Neuronal stem cell (in vitro differentiated cells): Measurements from ENCODE around the gene TFEB.

Source experiments
- DNase-seq: peaks from one replicate; pipeline ENCODE4 v3.0.0-alpha.2; 2013; ENCODE audit warnings: low spot score
- H2AFZ ChIP-seq: one replicate; pipeline ENCODE4 v1.6.1; 2013; ENCODE audit warnings: mild to moderate bottlenecking, low read length, inconsistent platforms
- H2AK5ac ChIP-seq: 2 replicates; pipeline ENCODE4 v1.6.1; 2013; ENCODE audit warnings: low read depth, mild to moderate bottlenecking, inconsistent platforms, low read length, moderate library complexity, mixed read lengths
- H2BK120ac ChIP-seq: 2 replicates; pipeline ENCODE4 v1.6.1; 2013; ENCODE audit warnings: low read depth, mild to moderate bottlenecking, inconsistent platforms, low read length, moderate library complexity, mixed read lengths
- H2BK12ac ChIP-seq: one replicate; pipeline ENCODE4 v1.6.1; 2013; ENCODE audit warnings: low read length, inconsistent platforms
- H2BK15ac ChIP-seq: 2 replicates; pipeline ENCODE4 v1.6.1; 2013; ENCODE audit warnings: mild to moderate bottlenecking, low read length, inconsistent platforms, mixed read lengths
- H2BK5ac ChIP-seq: one replicate; pipeline ENCODE4 v1.6.1; 2013; ENCODE audit warnings: inconsistent platforms, mild to moderate bottlenecking, low read length, moderate library complexity
- H3K14ac ChIP-seq: one replicate; pipeline ENCODE4 v1.6.1; 2013; ENCODE audit warnings: low read length, inconsistent platforms
- H3K18ac ChIP-seq: 2 replicates; pipeline ENCODE4 v1.6.1; 2013; ENCODE audit warnings: low read length, inconsistent platforms
- H3K23ac ChIP-seq: 2 replicates; pipeline ENCODE4 v1.6.1; 2013; ENCODE audit warnings: low read depth, mild to moderate bottlenecking, mixed read lengths, low read length, inconsistent platforms; ENCODE audit not compliant: poor library complexity
- H3K27ac ChIP-seq: replicated peaks from 3 replicates; pipeline ENCODE4 v1.5.1; 2013; ENCODE audit warnings: low read length, inconsistent platforms
- H3K27me3 ChIP-seq, 3 experiments: 2 replicates each; pipeline ENCODE4 v1.6.1; 2013; ENCODE audit warnings: low read length in 3 of 3, mild to moderate bottlenecking in 2 of 3, inconsistent platforms in 1 of 3, low read depth in 1 of 3, mixed read lengths in 1 of 3, moderate library complexity in 1 of 3; ENCODE audit not compliant: control insufficient read depth in 3 of 3, insufficient read depth in 3 of 3
- H3K36me3 ChIP-seq, 2 donors: replicated peaks in 1 of 2; 2 replicates each; pipeline ENCODE4 v1.6.1; 2013; ENCODE audit warnings: low read length in 2 of 2; ENCODE audit not compliant: control insufficient read depth in 2 of 2, insufficient read depth in 2 of 2
- H3K4ac ChIP-seq: 2 replicates; pipeline ENCODE4 v1.6.1; 2013; ENCODE audit warnings: inconsistent platforms, mild to moderate bottlenecking, low read length, moderate library complexity
- H3K4me1 ChIP-seq, 2 donors: 1 replicate in 1 of 2; 2 replicates in 1 of 2; pipeline ENCODE4 v1.6.1; 2013; ENCODE audit warnings: low read length in 2 of 2, low read depth in 1 of 2; ENCODE audit not compliant: control insufficient read depth in 2 of 2, insufficient read depth in 1 of 2
- H3K4me2 ChIP-seq: one replicate; pipeline ENCODE4 v1.6.1; 2013; ENCODE audit warnings: mild to moderate bottlenecking, low read length, inconsistent platforms; ENCODE audit not compliant: insufficient read depth, poor library complexity, severe bottlenecking
- H3K4me3 ChIP-seq, 2 donors: 2 replicates each; pipeline ENCODE4 v1.5.1; 2013; ENCODE audit warnings: low read length in 2 of 2, mild to moderate bottlenecking in 2 of 2, inconsistent platforms in 1 of 2, moderate library complexity in 1 of 2
- H3K79me1 ChIP-seq: one replicate; pipeline ENCODE4 v1.6.1; 2013; ENCODE audit warnings: low read depth, mild to moderate bottlenecking, inconsistent platforms, low read length, moderate library complexity
- H3K9ac ChIP-seq: one replicate; pipeline ENCODE4 v1.6.1; 2013; ENCODE audit warnings: mild to moderate bottlenecking, low read depth, low read length, inconsistent platforms; ENCODE audit not compliant: poor library complexity
- H3K9me3 ChIP-seq, 2 donors: replicated peaks in 1 of 2; 2 replicates each; pipeline versions ENCODE3 to v1.6.1; 2013; ENCODE audit warnings: low read length in 2 of 2, mild to moderate bottlenecking in 2 of 2, inconsistent platforms in 1 of 2, low read depth in 1 of 2, mixed read lengths in 1 of 2, moderate library complexity in 1 of 2; ENCODE audit not compliant: control insufficient read depth in 2 of 2, insufficient read depth in 1 of 2
- H4K8ac ChIP-seq: one replicate; pipeline ENCODE4 v1.6.1; 2013; ENCODE audit warnings: low read depth, mild to moderate bottlenecking, inconsistent platforms, low read length, moderate library complexity
- H4K91ac ChIP-seq: one replicate; pipeline ENCODE4 v1.6.1; 2013; ENCODE audit warnings: low read length, low read depth, mild to moderate bottlenecking, inconsistent platforms; ENCODE audit not compliant: poor library complexity
- WGBS, 2 donors: extraction: QIAGEN DNeasy Blood & Tissue Kit; methylation state at CpG; one replicate each; pipeline ENCODE4 v1.1.7; 2013; ENCODE audit warnings: missing lambda C conversion rate in 2 of 2, mixed read lengths in 1 of 2; ENCODE audit not compliant: insufficient read length in 2 of 2, insufficient replicate concordance in 1 of 2; ENCODE audit errors: extremely low coverage in 2 of 2; 5-methylcytosine and 5-hydroxymethylcytosine counted together

The TFEB gene

GRCh38 chr6:41736186-41736733 is 852 bp upstream of the TFEB start:
- Histone ChIP-seq H3K79me1 (no peaks in the 10 kb centered on the region), H2BK120ac (no peak overlapping the region), H4K91ac (no peak overlapping the region), H3K36me3 (no peaks in the 10 kb centered on the region), H3K9me3 (no peaks in the 10 kb centered on the region), H3K4me2 (peak overlapping the region; percentile 94), H2AK5ac (peak overlapping the region; percentile 51), H2AFZ (peak overlapping the region; percentile 90), H3K27ac (peak overlapping the region; percentile 39), H4K8ac (no peak overlapping the region), H3K23ac (no peak overlapping the region), H2BK15ac (no peak overlapping the region), H2BK12ac (no peak overlapping the region), H3K27me3 (peaks cover 0 to 39% (median 24%) of the 10 kb centered on the region in 3 experiments), H3K4ac (no peak overlapping the region), H3K18ac (peak overlapping the region; percentile 55), H2BK5ac (peak overlapping the region; percentile 62), H3K14ac (no peak overlapping the region), H3K4me1 (peaks cover 11 to 23% of the 10 kb centered on the region in 2 donors), H3K4me3 (no peak overlapping the region), H3K9ac (no peak overlapping the region)
- no CpG with 5 or more reads among the region's 6 CpGs for WGBS, 2 donors
- no peak for DNase-seq

- Histone ChIP-seq H3K9ac (peak overlapping the region; percentile 71), H3K14ac (no peak overlapping the region), H3K23ac (peak overlapping the region; percentile 62), H2BK15ac (no peak overlapping the region), H3K4me3 (peak overlapping the region; percentile 51 to 83), H3K4me2 (peak overlapping the region; percentile 94), H2AK5ac (no peak overlapping the region), H3K9me3 (no peaks in the 10 kb centered on the region), H3K27me3 (peaks cover 0 to 44% (median 24%) of the 10 kb centered on the region in 3 experiments), H2BK12ac (no peak overlapping the region), H3K36me3 (no peaks in the 10 kb centered on the region), H2BK5ac (no peak overlapping the region), H2BK120ac (no peak overlapping the region), H3K18ac (peak overlapping the region; percentile 77), H3K27ac (no peak overlapping the region), H4K8ac (no peak overlapping the region), H3K4me1 (peaks cover 11 to 23% of the 10 kb centered on the region in 2 donors), H2AFZ (peak overlapping the region; percentile 97), H3K79me1 (no peaks in the 10 kb centered on the region), H4K91ac (no peak overlapping the region), H3K4ac (no peak overlapping the region)
- DNase-seq: peak; percentile 39
- WGBS, 2 donors: no CpG with 5 or more reads among the region's 76 CpGs
Observed at GRCh38 chr6:41734666-41735426, 562 bp downstream of the TFEB start.

- peak; percentile 69 for DNase-seq
Observed at GRCh38 chr6:41733707-41734665, 1.4 kb downstream of the TFEB start.

More at GRCh38 chr6:41733707-41734665, 1.4 kb downstream of the TFEB start:
- Histone ChIP-seq H2BK12ac (no peak overlapping the region), H3K23ac (peak overlapping the region; percentile 37), H3K36me3 (no peaks in the 10 kb centered on the region), H2BK15ac (peak overlapping the region; percentile 25), H3K4me1 (peaks cover 11 to 19% of the 10 kb centered on the region in 2 donors), H2AFZ (peak overlapping the region; percentile 97), H3K27me3 (peaks cover 0 to 50% (median 24%) of the 10 kb centered on the region in 3 experiments), H3K9ac (peak overlapping the region; percentile 82), H3K4me3 (peak overlapping the region; percentile 51 to 83), H3K27ac (no peak overlapping the region), H3K4me2 (peak overlapping the region; percentile 94), H3K9me3 (no peaks in the 10 kb centered on the region), H4K8ac (no peak overlapping the region), H3K4ac (no peak overlapping the region), H3K79me1 (no peaks in the 10 kb centered on the region), H2AK5ac (peak overlapping the region; percentile 15), H2BK120ac (no peak overlapping the region), H3K18ac (peak overlapping the region; percentile 87), H2BK5ac (no peak overlapping the region), H4K91ac (no peak overlapping the region), H3K14ac (no peak overlapping the region)
- WGBS, 2 donors: no CpG with 5 or more reads among the region's 73 CpGs
